Left cardiac atrium (tissue), 4 donors: ENCODE data around the gene PINK1. TPM values are rescaled to one million over a fixed set of nuclear protein-coding genes. Genes with fewer than 3 reads are reported as not detected.

ENCODE experiments used
- ATAC-seq, 2 donors: fragments of 200-7000 bp; cut with Tn5 transposase; one replicate each; pipeline ENCODE4 v1.9.1; 2020; ENCODE audit warnings: mild to moderate bottlenecking in 2 of 2, moderate library complexity in 2 of 2
- DNase-seq: peaks from one replicate; pipeline ENCODE4 v3.0.0-alpha.2; 2020
- intact Hi-C, 2 donors: fragments of 100-400 bp; cut with DNase I; formaldehyde crosslinking; loops; one replicate each; pipeline versions ENCODE4 v1.14.1 to v1.15.1; 2022 to 2023
- total RNA-seq, 2 donors: library from RNA; stranded (reverse); fragmentation: NEBNext Ultra II Directional; extraction: Animal tissue kit (Norgen Biotek cat#: 25700); gene quantifications; one replicate each; pipeline ENCODE4 v1.2.1, GENCODE V29; 2021
- donor health status: DM: no; HTN: yes; CAD: no.
- donor health status: DM: no; HTN: yes; CAD: no; lungs with severe emphysema.
- donor health status: DM: yes; HTN: yes; CAD: no.
- donor health status: Dilated cardiomyopathy.

Gene PINK1
- total RNA-seq, 2 donors from 2014 or later: 126 to 149 TPM

GRCh38 chr1:20634594-20635084 lies 1.4 kb downstream of the PINK1 start:
- DNase-seq: peak; percentile 50
- intact Hi-C loops: loop anchor here in 1 of 2 donors (5.0 kb wide), 1 partner anchor 57 kb away; no protein-coding TSS in a partner anchor
- ATAC-seq: peak; percentile 27 to 69

- no peak for DNase-seq
- intact Hi-C loops: no loop called here
- no peak for ATAC-seq
These were observed 3.6 kb downstream of the PINK1 start for GRCh38 chr1:20636785-20637347.

- ATAC-seq: peak; percentile 36 to 70
- intact Hi-C loops: loop anchor here in 1 of 2 donors (2.0 kb wide), 1 partner anchor 117 kb away; no protein-coding TSS in a partner anchor
These were observed 6.9 kb downstream of the PINK1 start for GRCh38 chr1:20640183-20640597.

GRCh38 chr1:20641975-20642374 lies 8.7 kb downstream of the PINK1 start:
- intact Hi-C loops: loop anchor here in 1 of 2 donors (2.0 kb wide), 1 partner anchor 119 kb away; no protein-coding TSS in a partner anchor
- ATAC-seq (no peak), DNase-seq (no peak)

More at GRCh38 chr1:20640183-20640597, 6.9 kb downstream of the PINK1 start:
- no peak for DNase-seq

GRCh38 chr1:20643080-20643479 lies 9.8 kb downstream of the PINK1 start:
- ATAC-seq (no peak), DNase-seq (no peak)
- intact Hi-C loops: no loop called here

GRCh38 chr1:20644416-20644815 lies 11.2 kb downstream of the PINK1 start:
- ATAC-seq (no peak), DNase-seq (no peak)
- intact Hi-C loops: no loop called here

GRCh38 chr1:20645414-20645813 lies 12.2 kb downstream of the PINK1 start:
- ATAC-seq (no peak), DNase-seq (no peak)
- intact Hi-C loops: no loop called here

- ATAC-seq: no peak
- no peak for DNase-seq
- intact Hi-C loops: no loop called here
These were observed 15.2 kb downstream of the PINK1 start for GRCh38 chr1:20648438-20648837.

GRCh38 chr1:20648946-20649345 lies 15.7 kb downstream of the PINK1 start:
- intact Hi-C loops: no loop called here
- ATAC-seq: no peak
- DNase-seq: no peak

- ATAC-seq: no peak
- DNase-seq: no peak
- intact Hi-C loops: no loop called here
These were observed 19.0 kb downstream of the PINK1 start for GRCh38 chr1:20652300-20652699.

- ATAC-seq: no peak
- peak; percentile 34 for DNase-seq
- intact Hi-C loops: no loop called here
These were observed 20.9 kb downstream of the PINK1 start for GRCh38 chr1:20654104-20654690.

GRCh38 chr1:20657024-20657423 lies 23.8 kb downstream of the PINK1 start:
- ATAC-seq (no peak), DNase-seq (no peak)
- intact Hi-C loops: no loop called here

- DNase-seq: no peak
- no peak for ATAC-seq
- intact Hi-C loops: no loop called here
These were observed 25.1 kb downstream of the PINK1 start for GRCh38 chr1:20658166-20658915.

GRCh38 chr1:20660363-20660762 lies 27.1 kb downstream of the PINK1 start:
- DNase-seq (no peak), ATAC-seq (no peak)
- intact Hi-C loops: no loop called here

GRCh38 chr1:20660847-20661206 lies 27.6 kb downstream of the PINK1 start:
- intact Hi-C loops: no loop called here
- ATAC-seq (no peak), DNase-seq (no peak)

GRCh38 chr1:20661207-20662109 lies 28.2 kb downstream of the PINK1 start, which contains the start of gene DDOST:
Gene DDOST, minus strand, starts transcription at chr1:20661369. Its CDS starts 19 bp downstream, at chr1:20661350.
- intact Hi-C loops: no loop called here
- peak; percentile 97 to 98 for ATAC-seq
- peak; percentile 98 for DNase-seq

- ATAC-seq (no peak), DNase-seq (no peak)
These were observed 28.8 kb downstream of the PINK1 start for GRCh38 chr1:20662110-20662475.

GRCh38 chr1:20663365-20663764 lies 30.1 kb downstream of the PINK1 start:
- intact Hi-C loops: no loop called here
- DNase-seq (no peak), ATAC-seq (no peak)

More at GRCh38 chr1:20662110-20662475, 28.8 kb downstream of the PINK1 start:
- intact Hi-C loops: no loop called here
